ENCODE measurements around the gene APOLD1.

APOLD1 gene

DNA sequence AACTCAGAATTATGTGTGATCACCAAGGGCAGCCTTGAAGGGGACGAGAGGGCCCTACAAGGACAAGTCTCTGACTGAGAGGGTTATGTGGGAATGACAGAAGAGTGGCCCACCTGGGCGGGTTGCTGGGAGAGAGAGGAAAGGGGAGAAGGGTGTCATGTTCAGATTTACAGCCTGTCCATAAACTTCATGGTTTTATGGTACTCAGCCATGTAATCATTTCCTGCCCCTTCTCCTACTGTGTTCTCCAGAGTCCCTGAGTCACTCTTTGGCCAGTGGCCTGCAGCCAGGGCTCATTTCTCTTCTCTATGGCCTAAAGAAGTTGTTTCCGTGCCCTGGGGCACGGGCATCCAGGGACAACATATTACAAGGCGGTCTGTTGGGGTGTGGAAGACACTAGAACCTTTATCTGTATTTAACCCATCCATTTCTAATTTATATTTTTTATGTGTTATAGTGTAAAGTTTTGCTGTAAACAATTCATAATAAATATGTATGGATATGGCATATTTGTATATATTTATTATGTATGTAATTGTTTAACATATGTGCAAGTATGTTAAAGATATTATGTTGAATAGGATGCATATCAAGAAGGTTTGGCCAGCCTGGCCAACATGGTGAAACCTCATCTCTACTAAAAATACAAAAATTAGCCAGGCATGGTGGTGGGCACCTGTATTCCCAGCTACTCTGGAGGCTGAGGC is 54.6 kb downstream of the APOLD1 start:
- peak; percentile 86 for DNase-seq (ENCODE audit: low spot score)

GRCh38 chr12:12840580-12840899 is 55.1 kb downstream of the APOLD1 start:
- no peak for DNase-seq (ENCODE audit: low spot score)

Data from SW480 (cell line).